H9 (cell line): ENCODE results near the gene SERINC1. TPM values are rescaled to one million over a fixed set of nuclear protein-coding genes. Genes with fewer than 3 reads are reported as not detected.

Experiments
- DNase-seq: peaks from one replicate; pipeline ENCODE4 v3.0.0-alpha.2; 2017
- H2AFZ ChIP-seq: one replicate; pipeline ENCODE4 v1.6.1; 2013; ENCODE audit warnings: mild to moderate bottlenecking, low read length, control low read depth, moderate library complexity
- H2AK5ac ChIP-seq: 2 replicates; pipeline ENCODE4 v1.6.1; 2013; ENCODE audit warnings: low read length, control low read depth, mixed read lengths; ENCODE audit not compliant: insufficient read length
- H2BK120ac ChIP-seq: one replicate; pipeline ENCODE4 v1.6.1; 2013; ENCODE audit warnings: low read depth, mild to moderate bottlenecking, low read length, control low read depth, inconsistent platforms; ENCODE audit not compliant: poor library complexity, severe bottlenecking
- H2BK12ac ChIP-seq: 2 replicates; pipeline ENCODE4 v1.6.1; 2013; ENCODE audit warnings: low read length, control low read depth, mixed read lengths, low read depth; ENCODE audit not compliant: insufficient read length
- H2BK15ac ChIP-seq: 2 replicates; pipeline ENCODE4 v1.6.1; 2013; ENCODE audit warnings: low read depth, low read length, control low read depth
- H2BK20ac ChIP-seq: one replicate; pipeline ENCODE4 v1.6.1; 2013; ENCODE audit warnings: low read depth, mild to moderate bottlenecking, low read length, control low read depth, inconsistent platforms; ENCODE audit not compliant: poor library complexity, severe bottlenecking
- H2BK5ac ChIP-seq: 2 replicates; pipeline ENCODE4 v1.6.1; 2013; ENCODE audit warnings: low read length, control low read depth, mixed read lengths; ENCODE audit not compliant: insufficient read length
- H3K14ac ChIP-seq: 2 replicates; pipeline ENCODE4 v1.6.1; 2013; ENCODE audit warnings: low read length, control low read depth; ENCODE audit not compliant: insufficient read depth
- H3K18ac ChIP-seq: 2 replicates; pipeline ENCODE4 v1.6.1; 2013; ENCODE audit warnings: low read depth, mild to moderate bottlenecking, mixed read lengths, low read length, control low read depth; ENCODE audit not compliant: insufficient read length
- H3K23ac ChIP-seq: 2 replicates; pipeline ENCODE4 v1.6.1; 2013; ENCODE audit warnings: low read length, control low read depth, mixed read lengths, low read depth; ENCODE audit not compliant: insufficient read length
- H3K23me2 ChIP-seq: 2 replicates; pipeline ENCODE4 v1.6.1; 2013; ENCODE audit warnings: low read depth, mild to moderate bottlenecking, mixed read lengths, low read length, control low read depth; ENCODE audit not compliant: insufficient read length, poor library complexity, severe bottlenecking
- H3K27ac ChIP-seq: 2 replicates; pipeline ENCODE4 v1.5.1; 2013; ENCODE audit warnings: low read length, control low read depth, mixed read lengths, low read depth; ENCODE audit not compliant: insufficient read length
- H3K27me3 ChIP-seq: 2 replicates; pipeline ENCODE4 v1.6.1; 2013; ENCODE audit warnings: low read length, control low read depth, inconsistent platforms; ENCODE audit not compliant: insufficient read depth
- H3K4ac ChIP-seq: 2 replicates; pipeline ENCODE4 v1.6.1; 2013; ENCODE audit warnings: low read depth, mild to moderate bottlenecking, control low read depth, inconsistent platforms, low read length, moderate library complexity
- H3K4me1 ChIP-seq: 2 replicates; pipeline ENCODE4 v1.6.1; 2013; ENCODE audit warnings: low read length, control low read depth, inconsistent platforms; ENCODE audit not compliant: insufficient read depth
- H3K4me2 ChIP-seq: 2 replicates; pipeline ENCODE4 v1.6.1; 2013; ENCODE audit warnings: low read length, control low read depth, mixed read lengths; ENCODE audit not compliant: insufficient read length, insufficient read depth
- H3K56ac ChIP-seq: 2 replicates; pipeline ENCODE4 v1.6.1; 2013; ENCODE audit warnings: low read depth, mild to moderate bottlenecking, mixed read lengths, low read length, control low read depth; ENCODE audit not compliant: insufficient read length
- H3K79me1 ChIP-seq: 2 replicates; pipeline ENCODE4 v1.6.1; 2013; ENCODE audit warnings: low read depth, mild to moderate bottlenecking, moderate library complexity, low read length, control low read depth, inconsistent platforms; ENCODE audit not compliant: insufficient read depth, poor library complexity, severe bottlenecking
- H3K79me2 ChIP-seq: 2 replicates; pipeline ENCODE4 v1.6.1; 2013; ENCODE audit warnings: low read length, control low read depth, inconsistent platforms; ENCODE audit not compliant: insufficient read depth
- H3K9ac ChIP-seq: 2 replicates; pipeline ENCODE4 v1.6.1; 2013; ENCODE audit warnings: low read length, control low read depth, mixed read lengths; ENCODE audit not compliant: insufficient read length; ENCODE audit errors: extremely low read depth
- H3K9me3 ChIP-seq: one replicate; pipeline ENCODE4 v1.6.1; 2013; ENCODE audit warnings: low read depth, low read length, inconsistent platforms; ENCODE audit not compliant: control insufficient read depth
- H3T11ph ChIP-seq: one replicate; pipeline ENCODE4 v1.6.1; 2013; ENCODE audit warnings: mild to moderate bottlenecking, low read length, control low read depth, inconsistent platforms
- H4K20me1 ChIP-seq: one replicate; pipeline ENCODE4 v1.6.1; 2013; ENCODE audit not compliant: control insufficient read depth, insufficient read length, insufficient read depth
- H4K5ac ChIP-seq: 2 replicates; pipeline ENCODE4 v1.6.1; 2013; ENCODE audit warnings: low read depth, mild to moderate bottlenecking, mixed read lengths, low read length, control low read depth; ENCODE audit not compliant: insufficient read length
- H4K8ac ChIP-seq: replicated peaks from 2 replicates; pipeline ENCODE4 v1.6.1; 2013; ENCODE audit warnings: low read length, control low read depth, mixed read lengths, low read depth; ENCODE audit not compliant: insufficient read length
- H4K91ac ChIP-seq: 2 replicates; pipeline ENCODE4 v1.6.1; 2013; ENCODE audit warnings: low read depth, mild to moderate bottlenecking, moderate library complexity, mixed read lengths, low read length, control low read depth; ENCODE audit not compliant: insufficient read length
- H3K27ac Mint-ChIP-seq, 3 experiments: 2 replicates in 2 of 3; 3 replicates in 1 of 3; pipeline ENCODE4 v1.8.0; 2020 to 2021; ENCODE audit warnings: mixed read lengths in 3 of 3, mild to moderate bottlenecking in 1 of 3, moderate library complexity in 1 of 3
- H3K27me3 Mint-ChIP-seq: 2 replicates; pipeline ENCODE4 v1.8.0; 2021; ENCODE audit warnings: low read depth, mild to moderate bottlenecking, moderate library complexity, mixed read lengths
- H3K36me3 Mint-ChIP-seq, 3 experiments: 2 replicates in 2 of 3; 3 replicates in 1 of 3; pipeline ENCODE4 v1.8.0; 2020 to 2021; ENCODE audit warnings: low read depth in 3 of 3, mixed read lengths in 3 of 3; ENCODE audit not compliant: insufficient read depth in 1 of 3
- H3K4me1 Mint-ChIP-seq, 2 experiments: 2 replicates each; pipeline ENCODE4 v1.8.0; 2020; ENCODE audit warnings: mixed read lengths in 2 of 2
- H3K4me3 Mint-ChIP-seq, 2 experiments: 2 replicates in 1 of 2; 3 replicates in 1 of 2; pipeline ENCODE4 v1.8.0; 2020 to 2021; ENCODE audit warnings: mild to moderate bottlenecking in 2 of 2, mixed read lengths in 2 of 2, moderate library complexity in 1 of 2
- H3K9me3 Mint-ChIP-seq, 2 experiments: 2 replicates in 1 of 2; 3 replicates in 1 of 2; pipeline ENCODE4 v1.8.0; 2020; ENCODE audit warnings: mild to moderate bottlenecking in 2 of 2, mixed read lengths in 2 of 2, moderate library complexity in 1 of 2
- CTCF ChIP-seq: fragments of 200-600 bp; sonication (generic); conservative IDR thresholded peaks from 3 replicates; pipeline ENCODE4 v1.8.0; 2021; ENCODE audit warnings: antibody characterized with exemption, mild to moderate bottlenecking
- WGBS: extraction: QIAGEN DNeasy Blood & Tissue Kit; methylation state at CpG from one replicate; pipeline ENCODE4 v1.1.7; 2013; ENCODE audit warnings: missing lambda C conversion rate, low lambda C conversion rate, mixed read lengths; ENCODE audit not compliant: insufficient read length; ENCODE audit errors: extremely low coverage; 5-methylcytosine and 5-hydroxymethylcytosine counted together
- total RNA-seq: library from RNA; stranded (reverse); gene quantifications from 2 replicates; pipeline ENCODE4 v1.2.1, GENCODE V29; 2021

The SERINC1 gene
- total RNA-seq, 1 experiment from 2014 or later = 48.4 TPM

DNA sequence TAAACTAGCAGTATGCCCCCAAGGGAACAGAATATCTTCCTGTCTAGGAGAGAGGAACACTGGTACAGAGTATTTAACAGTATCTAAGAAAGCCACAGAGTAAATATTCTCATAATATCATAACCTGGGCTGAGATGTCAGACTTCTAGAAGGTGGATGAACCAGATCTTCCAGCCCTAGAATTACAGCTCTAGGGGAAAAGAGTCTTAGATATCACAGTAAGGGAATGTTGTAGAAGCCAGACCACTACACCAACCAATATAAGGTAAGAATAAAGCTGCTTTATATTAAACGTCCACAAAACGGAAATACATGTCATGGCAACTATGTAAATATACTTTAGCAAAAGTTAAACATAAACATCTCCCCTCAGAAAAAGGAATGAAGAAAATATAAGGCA, 12.4 kb downstream of the SERINC1 start:
- Histone ChIP-seq H3K9ac (no peak overlapping the region), H3K79me1 (peaks cover 4% of the 10 kb centered on the region), H3K14ac (no peak overlapping the region), H3K27ac (no peak overlapping the region), H4K8ac (no peak overlapping the region), H3K4me1 (no peaks in the 10 kb centered on the region), H2AK5ac (no peak overlapping the region), H2BK12ac (no peak overlapping the region), H2AFZ (no peak overlapping the region), H3K23ac (no peak overlapping the region), H3K56ac (no peak overlapping the region), H3T11ph (no peak overlapping the region), H2BK5ac (no peak overlapping the region), H2BK120ac (no peak overlapping the region), H3K18ac (no peak overlapping the region), H3K9me3 (no peaks in the 10 kb centered on the region), H3K27me3 (no peaks in the 10 kb centered on the region), H2BK20ac (no peak overlapping the region), H3K4me2 (no peak overlapping the region), H4K20me1 (no peaks in the 10 kb centered on the region), H2BK15ac (no peak overlapping the region), H3K4ac (no peak overlapping the region), H3K79me2 (peaks cover 3% of the 10 kb centered on the region; the same call in 1 of the 2 replicates), H4K5ac (no peak overlapping the region), H4K91ac (no peak overlapping the region), H3K23me2 (no peaks in the 10 kb centered on the region)
- H3K36me3 Mint-ChIP-seq = peaks cover 8 to 27% (median 14%) of the 10 kb centered on the region in 3 experiments; a peak in 6 of 7 replicates
- DNase-seq = no peak
- TF ChIP-seq CTCF = no peak
- no CpG with 5 or more reads among the region's 2 CpGs for WGBS
- peaks cover 0 to 14% of the 10 kb centered on the region in 2 experiments; a peak in 2 of 4 replicates for H3K4me1 Mint-ChIP-seq
- no peak overlapping the region for H3K4me3 Mint-ChIP-seq
- H3K27ac Mint-ChIP-seq = peak overlapping the region in 1 of 3 experiments; percentile 41; a peak in 2 of 7 replicates
- no peaks in the 10 kb centered on the region for H3K27me3 Mint-ChIP-seq
- no peaks in the 10 kb centered on the region for H3K9me3 Mint-ChIP-seq
